NCI-H1092 treated with DMSO at 0.1 percent for 48 hours (cell line): Measurements from ENCODE around the gene CBX1.
A peak's percentile ranks its signal among the peaks of the same experiment; 100 is the strongest.
"Not testable (repeated sequence)": the region's sequence is repeated elsewhere in the genome, so short reads cannot be mapped to it uniquely, and the experiment has no call there.

Experiments
- DNase-seq: peaks from one replicate; lab custom pipeline; 2025; lab: John Stamatoyannopoulos, UW

Gene CBX1

DNA sequence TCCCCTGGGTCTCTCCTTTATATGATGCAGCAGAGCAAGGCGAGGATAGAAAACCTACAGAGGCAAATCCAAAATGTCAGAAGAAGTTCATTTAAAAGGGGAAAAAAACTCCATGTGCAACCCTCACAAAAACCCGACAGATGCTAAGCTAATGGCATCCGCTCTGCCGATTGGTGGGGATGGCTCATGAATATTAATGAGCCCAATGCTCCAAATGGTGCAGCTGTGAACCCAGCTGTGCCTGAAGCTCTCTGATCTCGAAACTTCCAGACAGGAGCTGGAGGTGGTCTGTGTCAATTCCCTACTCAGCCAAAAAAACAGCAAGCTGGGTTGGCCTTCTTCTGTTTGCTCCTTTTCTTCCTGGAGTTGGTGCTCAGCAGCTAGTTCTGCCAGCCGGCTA, 21.8 kb upstream of the CBX1 start:
- DNase-seq: no peak

DNA sequence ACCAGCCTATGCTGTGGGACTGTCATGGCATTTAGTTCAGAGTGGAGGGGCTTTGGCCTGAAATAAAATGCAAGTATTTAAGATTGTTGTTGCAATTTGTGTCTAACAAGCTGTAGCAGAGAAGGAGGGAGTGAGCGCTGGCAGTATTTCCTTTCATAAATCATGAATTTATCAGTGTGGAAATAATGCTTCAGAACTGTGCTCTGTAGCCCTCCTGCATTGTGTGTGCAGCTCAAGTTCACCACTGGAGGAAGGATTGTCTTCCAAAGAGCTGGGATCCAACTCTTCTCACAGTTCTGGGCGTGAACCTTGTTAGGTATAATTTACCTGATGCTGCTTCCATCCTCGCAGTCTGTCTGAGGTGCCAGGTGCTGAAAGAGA, 21.4 kb upstream of the CBX1 start:
- no peak for DNase-seq

- DNase-seq: no peak
Observed at GRCh38 chr17:48121923-48122664, 20.8 kb upstream of the CBX1 start.

- no peak for DNase-seq
Observed at GRCh38 chr17:48113201-48113676, 12.0 kb upstream of the CBX1 start.

DNA sequence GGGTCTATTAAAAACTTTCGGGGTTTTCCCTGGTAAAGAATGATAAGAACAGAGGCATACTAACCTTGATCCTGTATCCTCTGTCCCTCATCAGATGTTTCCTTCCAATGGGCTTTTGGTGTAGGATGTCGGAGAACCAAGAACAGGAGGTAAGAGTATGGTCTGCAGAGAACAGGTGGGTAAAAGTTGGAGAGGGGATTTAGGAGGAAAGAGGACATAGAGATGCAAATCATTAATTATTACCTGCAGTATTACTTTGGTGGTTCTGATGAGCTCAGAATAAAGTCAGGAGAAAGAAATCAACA, 10.6 kb upstream of the CBX1 start:
- no peak for DNase-seq

DNA sequence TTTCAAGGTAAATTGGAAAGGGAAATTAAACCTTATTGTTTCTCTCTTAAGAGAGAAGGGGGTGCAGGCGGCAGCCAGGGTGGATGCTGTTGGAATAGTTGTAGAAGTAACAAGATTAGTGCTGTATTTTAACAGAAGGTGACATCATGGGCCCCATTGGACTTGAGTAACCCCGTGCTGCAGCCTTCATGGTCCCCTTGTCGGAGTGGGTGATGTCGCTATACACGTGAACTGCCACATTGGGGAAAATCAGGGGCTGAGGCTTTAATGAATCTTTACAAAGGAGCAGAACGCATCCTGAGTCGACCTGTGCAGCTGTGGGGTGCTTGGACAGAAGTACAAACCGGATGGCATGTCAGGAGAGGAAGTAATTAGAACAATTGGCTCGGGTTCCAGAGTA, 9.5 kb upstream of the CBX1 start:
- DNase-seq: no peak

DNA sequence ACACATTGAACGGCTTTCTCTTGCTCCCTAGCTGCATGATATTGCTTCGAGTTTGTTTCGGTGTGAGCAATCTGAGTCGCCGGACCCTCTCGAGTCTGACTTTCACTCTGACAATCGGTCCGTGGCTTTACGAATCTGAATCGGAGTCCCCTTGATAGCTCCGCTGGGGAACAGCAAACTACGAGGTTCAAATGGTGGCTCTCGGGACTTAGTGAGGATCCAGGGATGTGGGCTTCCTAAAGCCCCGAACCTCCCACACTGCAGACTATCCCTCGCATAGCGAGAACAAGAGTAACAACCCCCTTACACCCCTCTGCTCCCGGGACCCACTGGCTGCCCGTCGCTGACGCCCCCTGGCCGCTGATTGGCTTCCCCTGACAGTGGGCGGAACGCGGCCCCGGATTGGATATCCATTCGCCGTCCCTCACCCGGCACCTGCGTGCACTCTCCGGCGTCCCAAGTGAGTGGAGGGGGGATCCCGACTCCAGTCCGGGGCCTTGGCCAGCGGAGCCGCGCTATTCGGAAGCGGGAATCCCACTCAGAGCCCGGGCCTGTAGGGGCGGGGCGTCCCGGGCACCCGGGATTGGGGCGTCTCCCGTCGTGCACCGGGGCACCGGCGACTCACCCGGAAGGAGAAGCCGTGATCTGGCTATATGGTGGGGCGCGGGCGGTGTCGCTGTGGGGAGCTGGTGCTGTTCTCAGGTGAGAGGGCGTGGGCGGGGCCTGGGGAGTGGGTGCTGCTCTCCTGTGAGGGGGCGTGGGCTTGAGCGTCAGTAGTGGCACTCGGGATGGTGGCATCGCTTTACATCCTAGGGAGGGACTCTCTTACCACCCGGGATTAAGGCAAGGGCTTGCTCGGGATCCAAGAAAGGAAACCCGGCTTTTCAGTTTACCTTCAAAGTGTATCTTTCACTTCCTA, 6.1 kb upstream of the CBX1 start, which contains the start of gene SNX11:
Gene SNX11 (plus strand): TSS at position 630 of the 919 bp plus-strand sequence. CDS start 4,278 bp downstream, outside the sequence.
- DNase-seq: peak; percentile 86

- DNase-seq: no peak
Observed at GRCh38 chr17:48106802-48107136, 5.5 kb upstream of the CBX1 start.

- no peak for DNase-seq
Observed at GRCh38 chr17:48104440-48104839, 3.2 kb upstream of the CBX1 start.

DNA sequence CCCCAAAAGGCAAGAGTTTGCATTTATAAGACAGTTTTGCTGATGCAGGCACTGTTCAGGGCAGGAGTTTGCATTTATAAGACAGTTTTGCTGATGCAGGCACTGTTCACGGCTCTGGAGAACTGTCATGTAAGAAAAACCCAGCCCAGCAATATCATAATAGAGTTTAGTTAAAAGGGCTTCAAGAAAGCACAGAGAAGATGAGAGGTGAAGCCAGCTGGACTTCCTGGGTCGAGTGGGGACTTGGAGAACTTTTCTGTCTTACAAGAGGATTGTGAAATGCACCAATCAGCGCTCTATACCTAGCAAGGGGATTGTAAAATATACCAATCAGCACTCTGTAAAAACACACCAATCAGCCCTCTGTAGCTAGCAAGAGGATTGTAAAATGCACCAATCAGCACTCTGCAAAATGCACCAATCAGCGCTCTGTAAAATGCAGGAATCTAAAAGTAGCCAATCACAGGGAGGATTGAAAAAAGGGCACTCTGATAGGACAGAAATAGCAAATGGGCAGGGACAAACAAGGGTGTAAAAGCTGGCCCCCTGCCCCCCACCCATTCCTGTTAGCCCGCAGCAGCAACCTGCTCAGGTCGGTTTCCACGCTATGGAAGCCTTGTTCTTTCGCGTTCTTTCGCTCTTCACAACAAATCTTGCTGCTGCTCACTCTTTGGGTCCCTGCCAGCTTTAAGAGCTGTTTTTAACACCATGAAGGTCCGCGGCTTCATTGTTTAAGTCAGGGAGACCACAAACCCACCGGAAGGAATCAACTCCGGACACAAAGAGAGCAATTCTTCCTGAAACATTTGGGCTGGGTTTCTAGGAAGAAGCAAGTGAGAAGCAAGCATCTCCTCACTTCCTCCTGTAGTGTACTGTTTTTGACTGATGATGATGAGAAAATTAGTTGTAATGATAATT, 1.8 kb upstream of the CBX1 start:
- no peak for DNase-seq

GRCh38 chr17:48102043-48102750, 919 bp upstream of the CBX1 start:
- DNase-seq: no peak

DNA sequence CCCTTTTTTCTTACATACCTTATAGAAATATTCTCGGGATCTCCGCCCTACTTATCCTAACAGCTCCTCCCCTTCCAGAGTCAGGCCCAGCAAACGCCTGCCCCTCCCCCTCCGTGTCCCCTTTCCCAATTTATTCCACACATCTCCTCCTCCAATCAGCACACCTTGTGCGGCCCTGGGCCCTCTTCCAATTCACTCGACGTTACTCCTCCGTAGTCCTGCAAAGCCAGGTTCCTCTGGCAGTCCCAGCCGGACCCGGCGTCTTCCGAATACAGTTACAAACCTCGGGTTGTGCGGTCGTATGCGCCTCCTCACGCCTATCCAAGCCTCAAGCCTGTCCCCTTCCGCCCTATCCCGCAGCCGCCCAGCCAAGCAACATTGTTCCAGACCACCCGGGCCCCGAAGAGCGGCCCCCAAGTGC, 677 bp downstream of the CBX1 start:
- DNase-seq: peak; percentile 66

GRCh38 chr17:48100160-48100559, 1.1 kb downstream of the CBX1 start:
- DNase-seq: no peak

DNA sequence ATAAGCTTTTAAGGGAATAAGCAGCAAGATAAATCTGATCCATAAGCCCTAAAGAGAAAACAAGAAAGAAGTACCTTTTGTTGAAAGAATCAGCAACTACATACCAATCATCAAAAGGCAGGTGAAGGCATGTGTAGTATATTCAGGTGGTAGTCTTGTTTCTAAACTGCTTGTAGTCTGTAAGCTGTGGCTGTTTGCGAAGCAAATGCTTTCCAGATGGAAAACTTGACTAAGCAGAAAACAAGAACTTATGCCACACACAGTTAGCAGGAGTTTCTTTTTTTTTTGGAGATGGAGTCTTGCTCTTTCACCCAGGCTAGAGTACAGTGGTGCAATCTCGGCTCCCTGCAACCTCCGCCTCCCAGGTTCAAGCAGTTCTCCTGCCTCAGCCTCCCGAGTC, 5.7 kb downstream of the CBX1 start:
- no peak for DNase-seq

DNA sequence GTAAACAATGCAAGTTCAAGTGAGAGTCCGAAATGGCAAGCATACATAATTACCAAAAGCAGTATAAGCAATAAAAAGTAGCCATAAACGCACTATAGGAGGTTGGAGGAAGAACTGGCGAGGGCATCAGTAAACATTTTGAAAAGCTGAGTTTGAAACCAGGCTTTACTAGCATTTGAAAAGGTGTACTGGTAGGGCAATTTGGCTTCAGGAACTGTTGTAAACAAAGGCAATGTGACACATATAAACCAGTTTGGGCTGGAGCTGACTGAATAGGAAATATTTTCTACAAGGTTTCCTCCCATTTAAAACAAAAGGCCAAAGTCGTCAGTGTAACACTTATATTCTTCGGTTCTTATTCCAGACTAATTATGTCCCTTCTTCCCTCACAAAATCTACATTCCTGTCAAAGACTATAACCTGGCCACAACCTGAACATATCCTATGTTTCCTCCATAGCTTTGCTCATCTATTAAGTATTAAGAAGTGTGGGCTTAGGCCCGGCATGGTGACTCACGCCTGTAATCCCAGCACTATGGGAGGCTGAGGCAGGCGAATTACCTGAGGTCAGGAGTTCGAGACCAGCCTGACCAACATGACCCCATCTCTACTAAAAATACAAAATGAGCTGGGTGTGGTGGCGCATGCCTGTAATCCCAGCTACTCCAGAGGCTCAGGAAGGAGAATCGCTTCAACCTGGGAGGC, 7.8 kb downstream of the CBX1 start:
- DNase-seq: no peak

DNA sequence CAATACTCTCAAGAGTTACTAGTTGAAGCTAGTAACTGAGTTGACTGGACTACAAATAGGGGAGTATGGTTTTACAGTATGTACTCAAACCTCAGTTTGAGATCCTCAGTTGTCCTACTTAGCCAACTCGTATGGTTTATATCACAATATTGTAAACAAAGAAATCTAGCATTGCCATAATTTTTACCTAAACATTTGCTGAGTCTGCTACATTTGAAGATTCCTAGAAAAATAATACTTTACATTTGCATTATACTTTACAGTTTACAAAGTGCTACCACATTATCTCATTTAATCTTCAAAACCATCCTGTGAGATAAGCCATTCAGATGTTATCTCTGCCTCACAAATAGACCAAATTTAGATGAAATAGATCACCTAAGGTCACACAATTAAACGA, 16.3 kb downstream of the CBX1 start:
- DNase-seq: no peak

DNA sequence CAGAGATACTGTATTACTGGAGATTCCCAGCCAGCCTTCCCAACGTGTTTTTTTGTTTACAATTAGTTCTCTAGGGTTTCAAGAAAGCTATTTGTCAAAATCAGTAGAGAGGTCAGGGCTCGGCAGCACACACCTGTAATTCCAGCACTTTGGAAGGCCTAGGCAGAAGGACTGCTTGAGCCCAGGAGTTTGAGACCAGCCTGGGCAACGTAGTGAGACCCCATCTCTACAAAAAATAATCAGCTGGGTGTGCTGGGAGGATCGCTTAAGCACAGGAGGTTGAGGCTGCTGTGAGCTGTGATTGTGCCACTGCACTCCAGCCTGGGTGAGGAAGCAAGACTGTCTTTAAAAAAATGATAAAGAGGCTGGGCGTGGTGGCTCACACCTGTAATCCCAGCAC, 19.4 kb downstream of the CBX1 start:
- DNase-seq: no peak

DNA sequence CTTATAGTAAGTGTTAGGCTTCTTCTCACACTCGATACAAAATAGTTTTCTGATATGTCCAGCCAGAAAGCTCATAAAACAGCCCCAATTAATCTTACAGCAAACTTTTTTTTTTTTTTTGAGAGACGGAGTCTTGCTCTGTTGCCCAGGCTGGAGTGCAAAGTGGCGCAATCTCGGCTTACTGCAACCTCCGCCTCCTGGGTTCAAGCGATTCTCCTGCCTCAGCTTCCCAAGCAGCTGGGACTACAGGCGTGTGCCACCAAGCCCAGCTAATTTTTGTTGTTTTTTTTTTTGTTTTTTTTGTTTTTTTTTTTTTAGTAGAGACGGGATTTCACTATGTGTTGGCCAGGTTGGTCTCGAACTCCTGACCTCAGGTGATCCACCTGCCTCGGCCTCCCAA, 24.1 kb downstream of the CBX1 start:
- not testable (repeated sequence) for DNase-seq

DNA sequence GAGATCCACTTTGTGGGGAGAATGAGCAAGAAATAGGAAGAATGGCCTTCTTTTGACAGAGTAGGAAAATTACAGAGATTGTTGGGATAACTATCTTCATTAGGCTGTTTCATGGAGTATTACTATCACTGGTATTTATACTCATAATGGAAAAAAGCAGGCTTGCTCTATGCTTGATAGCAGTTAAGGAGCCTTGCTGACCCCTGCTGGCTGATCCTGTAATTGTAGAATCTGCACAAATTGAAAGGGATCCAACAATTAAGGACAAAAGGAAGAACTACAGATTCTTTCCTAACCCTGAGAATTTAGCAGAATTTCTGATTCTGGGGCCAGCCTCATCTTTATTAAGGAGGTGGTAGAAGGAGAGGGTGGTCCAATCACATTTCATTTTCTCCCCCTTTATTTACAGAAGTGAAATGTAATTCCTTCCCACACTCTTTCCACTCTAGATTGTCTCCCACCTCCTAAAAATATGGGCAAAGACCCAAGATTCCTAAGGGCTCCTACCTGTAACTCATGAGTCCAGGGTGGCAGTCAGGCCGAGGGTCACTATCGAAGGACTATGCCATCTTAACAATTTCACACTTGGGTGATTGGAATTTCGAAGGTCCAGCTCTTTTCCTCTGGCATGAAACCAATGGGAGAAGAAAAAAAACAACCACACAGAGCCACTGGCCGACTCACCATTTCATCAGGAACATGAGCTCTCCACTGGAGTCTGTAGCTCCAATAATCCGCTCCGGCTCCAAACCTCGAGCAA, 26.8 kb downstream of the CBX1 start:
- peak; percentile 34 for DNase-seq

DNA sequence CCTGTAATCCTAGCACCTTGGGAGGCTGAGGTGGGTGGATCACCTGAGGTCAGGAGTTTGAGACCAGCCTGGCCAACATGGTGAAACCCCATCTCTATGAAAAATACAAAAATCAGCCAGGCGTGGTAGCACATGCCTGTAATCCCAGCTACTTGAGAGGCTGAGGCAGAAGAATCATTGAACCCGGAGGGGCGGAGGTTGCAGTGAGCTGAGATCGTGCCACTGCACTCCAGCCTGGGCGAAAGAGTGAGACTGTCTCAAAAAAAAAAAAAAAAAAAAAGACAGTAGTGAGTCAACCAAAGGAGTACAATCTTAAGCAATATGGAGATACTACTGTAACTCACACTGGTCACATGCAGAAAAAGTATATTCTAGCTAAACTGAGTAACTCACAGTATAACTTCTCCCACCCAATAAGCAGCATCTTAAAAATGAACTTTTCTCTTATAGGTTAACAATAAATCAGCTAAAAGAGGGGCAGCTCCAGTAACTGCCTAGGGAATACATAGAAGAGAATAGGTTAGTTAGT, 27.6 kb downstream of the CBX1 start:
- not testable (repeated sequence) for DNase-seq
